Naive thymus-derived CD4-positive, alpha-beta T cell (primary cell): ENCODE measurements around the gene IGFL4. TPM values are rescaled to one million over a fixed set of nuclear protein-coding genes. Genes with fewer than 3 reads are reported as not detected.

Experiments used
- microRNA-seq: library from miRNA; unstranded; fragments of <30 nt; microRNA quantifications from one replicate; pipeline ENCODE4 v1.2.0, GENCODE V29; 2022; ENCODE audit warnings: borderline microRNAs expressed
- polyA plus RNA-seq, 2 donors: library from polyadenylated mRNA; unstranded; fragments of 300-500 nt; fragmentation: Illumina TruSeq; gene quantifications; one replicate each; pipeline ENCODE4 v1.2.3, GENCODE V29; 2021
- total RNA-seq, 6 experiments: library from RNA in 5 of 6; stranded (reverse) in 5 of 6; gene quantifications; 1 replicate in 5 of 6; 2 replicates in 1 of 6; pipeline ENCODE4 v1.2.3 and lab custom pipeline; 2021 to 2026

Gene IGFL4
- total and polyA plus RNA-seq, 7 experiments from 2014 or later: not detected

Small RNAs within 50 kb of the gene (microRNA-seq; reads per million reads assigned to microRNA genes)
- gene MIR769: 257 reads per million, percentile 65 among the genes with 10 or more reads in this experiment

Other genes starting within 250 kb of the IGFL4 start
- gene DMWD, start 248.2 kb downstream of the IGFL4 start, total RNA-seq: 10 to 100 TPM; 18.7 to 43.2 (median 35.4) TPM
- 1 to 10 TPM; 3.7 to 7.2 TPM for gene DMWD, start 248.2 kb downstream of the IGFL4 start, polyA plus RNA-seq
- under 1 TPM; 0.20 to 0.78 (median 0.56) TPM for gene RSPH6A, start 225.7 kb downstream of the IGFL4 start, total RNA-seq
- gene RSPH6A, start 225.7 kb downstream of the IGFL4 start, polyA plus RNA-seq: not detected
- 100 to 1,000 TPM in 1 of 5 experiments, 10 to 100 TPM in 4; 81.3 to 110 (median 96.4) TPM for gene SYMPK, start 177.9 kb downstream of the IGFL4 start, total RNA-seq
- gene SYMPK, start 177.9 kb downstream of the IGFL4 start, polyA plus RNA-seq: 10 to 100 TPM in 1 of 2 donors, 1 to 10 TPM in 1; 9.9 to 22.7 TPM
- gene FOXA3, start 176.7 kb downstream of the IGFL4 start, total RNA-seq: not detected
- not detected for gene FOXA3, start 176.7 kb downstream of the IGFL4 start, polyA plus RNA-seq
- 10 to 100 TPM; 16.4 to 38.7 (median 26.5) TPM for gene IRF2BP1, start 154.9 kb downstream of the IGFL4 start, total RNA-seq
- 10 to 100 TPM in 1 of 2 donors, 1 to 10 TPM in 1; 6.2 to 11.6 TPM for gene IRF2BP1, start 154.9 kb downstream of the IGFL4 start, polyA plus RNA-seq
- gene MYPOP, start 138.4 kb downstream of the IGFL4 start, total RNA-seq: 10 to 100 TPM in 3 of 5 experiments, 1 to 10 TPM in 2; 7.0 to 14.5 (median 11.2) TPM
- gene MYPOP, start 138.4 kb downstream of the IGFL4 start, polyA plus RNA-seq: under 1 TPM; 0.15 to 0.40 TPM
- not detected for gene NANOS2, start 126.2 kb downstream of the IGFL4 start, total RNA-seq
- gene NANOS2, start 126.2 kb downstream of the IGFL4 start, polyA plus RNA-seq: not detected
- under 1 TPM in 1 of 5 experiments, not detected in 4; 0.19 TPM for gene NOVA2, start 67.1 kb downstream of the IGFL4 start, total RNA-seq
- not detected for gene NOVA2, start 67.1 kb downstream of the IGFL4 start, polyA plus RNA-seq
- 10 to 100 TPM; 15.5 to 35.8 (median 25.3) TPM for gene CCDC61, start 45.5 kb downstream of the IGFL4 start, total RNA-seq
- 10 to 100 TPM; 10.1 to 12.9 TPM for gene CCDC61, start 45.5 kb downstream of the IGFL4 start, polyA plus RNA-seq
- gene PGLYRP1, start 17.9 kb downstream of the IGFL4 start, total RNA-seq: not detected
- not detected for gene PGLYRP1, start 17.9 kb downstream of the IGFL4 start, polyA plus RNA-seq
- not detected for gene IGFL3, start 83.7 kb upstream of the IGFL4 start, total RNA-seq
- gene IGFL3, start 83.7 kb upstream of the IGFL4 start, polyA plus RNA-seq: not detected
- gene IGFL2, start 107.2 kb upstream of the IGFL4 start, total RNA-seq: under 1 TPM in 1 of 5 experiments, not detected in 4; 0.48 TPM
- not detected for gene IGFL2, start 107.2 kb upstream of the IGFL4 start, polyA plus RNA-seq
- gene IGFL1, start 188.7 kb upstream of the IGFL4 start, total RNA-seq: not detected
- gene IGFL1, start 188.7 kb upstream of the IGFL4 start, polyA plus RNA-seq: not detected